RWPE2 (cell line): ENCODE results near the gene SPON2.

Source experiments
- ATAC-seq: fragments of 200-7000 bp; cut with Tn5 transposase; 3 replicates; pipeline ENCODE4 v1.9.1; 2021; ENCODE audit warnings: low read depth
- DNase-seq: peaks from one replicate; pipeline ENCODE4 v3.0.0-alpha.2; 2020; ENCODE audit warnings: low spot score
- H3K27ac ChIP-seq: fragments of 450-650 bp; 2 replicates; pipeline ENCODE4 v1.5.1; 2017; ENCODE audit warnings: mild to moderate bottlenecking; ENCODE audit not compliant: poor library complexity, severe bottlenecking
- H3K27me3 ChIP-seq: fragments of 250-450 bp; sonication (Bioruptor Pico); 2 replicates; pipeline ENCODE4 v1.5.1; 2021; ENCODE audit warnings: mild to moderate bottlenecking, moderate library complexity; ENCODE audit not compliant: insufficient read depth, poor library complexity, severe bottlenecking
- H3K36me3 ChIP-seq: fragments of 250-450 bp; sonication (Bioruptor Pico); 2 replicates; pipeline ENCODE4 v1.5.1; 2020; ENCODE audit warnings: low read depth, mild to moderate bottlenecking, moderate library complexity
- H3K4me1 ChIP-seq: fragments of 250-450 bp; sonication (Bioruptor Pico); 2 replicates; pipeline ENCODE4 v1.5.1; 2021; ENCODE audit warnings: mild to moderate bottlenecking, moderate library complexity; ENCODE audit not compliant: insufficient read depth, poor library complexity, severe bottlenecking
- H3K4me3 ChIP-seq: fragments of 250-450 bp; sonication (Bioruptor Pico); 2 replicates; pipeline ENCODE4 v1.5.1; 2021; ENCODE audit warnings: mild to moderate bottlenecking, moderate library complexity; ENCODE audit not compliant: severe bottlenecking
- H3K9me3 ChIP-seq: fragments of 250-450 bp; sonication (Bioruptor Pico); 2 replicates; pipeline ENCODE4 v1.5.1; 2021; ENCODE audit warnings: mild to moderate bottlenecking, moderate library complexity; ENCODE audit not compliant: severe bottlenecking
- TF ChIP-seq, protein P1 (sequence below): fragments of 450-650 bp; IDR thresholded peaks from one replicate; pipeline ENCODE4 v1.5.1; 2017; ENCODE audit warnings: mild to moderate bottlenecking, moderate library complexity; ENCODE audit not compliant: poor library complexity, severe bottlenecking

SPON2 gene

DNA sequence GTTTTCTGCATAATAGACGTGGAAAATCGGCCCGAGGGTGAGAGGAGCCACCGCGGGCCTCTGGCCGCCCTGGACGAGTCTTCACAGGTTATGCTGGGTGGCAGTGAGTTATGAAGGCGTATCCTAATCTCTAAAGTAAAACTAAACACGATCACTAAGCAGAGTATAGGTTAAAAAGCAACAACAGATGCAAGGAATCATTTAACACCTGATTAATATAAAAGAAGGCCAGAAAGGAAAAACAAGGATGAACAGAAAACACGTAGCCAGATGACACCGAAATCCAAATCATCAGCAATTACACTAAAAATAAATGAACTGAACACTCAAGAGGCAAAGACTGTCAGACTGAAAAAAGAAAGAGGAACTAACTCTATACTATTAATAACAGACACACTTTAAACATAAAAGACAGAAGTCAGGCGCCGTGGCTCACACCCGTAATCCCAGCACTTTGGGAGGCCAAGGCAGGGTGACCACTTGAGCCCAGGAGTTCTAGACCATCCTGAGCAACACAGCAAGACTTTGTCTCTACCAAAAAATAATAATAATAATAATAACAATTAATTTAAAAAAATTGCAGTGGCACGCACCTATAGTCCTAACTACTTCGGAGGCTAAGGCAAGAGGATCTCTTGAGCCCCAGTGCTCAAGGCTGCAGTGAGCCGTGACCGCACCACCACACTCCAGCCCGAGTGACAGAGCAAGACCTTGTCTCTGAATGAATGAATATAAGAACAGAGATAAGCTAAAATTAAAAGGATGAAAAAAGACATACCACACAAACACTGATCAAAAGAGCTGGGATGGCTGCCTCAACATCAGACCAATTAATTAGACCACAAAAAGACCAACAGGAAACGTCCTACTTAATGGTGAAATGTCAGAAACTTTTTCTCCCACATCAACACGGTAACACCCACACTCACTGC is 46.5 kb upstream of the SPON2 start:
- no peaks in the 10 kb centered on the region for H3K27me3 ChIP-seq
- no peaks in the 10 kb centered on the region for H3K9me3 ChIP-seq
- no peak overlapping the region for H3K4me3 ChIP-seq
- TF ChIP-seq, protein P1, sequence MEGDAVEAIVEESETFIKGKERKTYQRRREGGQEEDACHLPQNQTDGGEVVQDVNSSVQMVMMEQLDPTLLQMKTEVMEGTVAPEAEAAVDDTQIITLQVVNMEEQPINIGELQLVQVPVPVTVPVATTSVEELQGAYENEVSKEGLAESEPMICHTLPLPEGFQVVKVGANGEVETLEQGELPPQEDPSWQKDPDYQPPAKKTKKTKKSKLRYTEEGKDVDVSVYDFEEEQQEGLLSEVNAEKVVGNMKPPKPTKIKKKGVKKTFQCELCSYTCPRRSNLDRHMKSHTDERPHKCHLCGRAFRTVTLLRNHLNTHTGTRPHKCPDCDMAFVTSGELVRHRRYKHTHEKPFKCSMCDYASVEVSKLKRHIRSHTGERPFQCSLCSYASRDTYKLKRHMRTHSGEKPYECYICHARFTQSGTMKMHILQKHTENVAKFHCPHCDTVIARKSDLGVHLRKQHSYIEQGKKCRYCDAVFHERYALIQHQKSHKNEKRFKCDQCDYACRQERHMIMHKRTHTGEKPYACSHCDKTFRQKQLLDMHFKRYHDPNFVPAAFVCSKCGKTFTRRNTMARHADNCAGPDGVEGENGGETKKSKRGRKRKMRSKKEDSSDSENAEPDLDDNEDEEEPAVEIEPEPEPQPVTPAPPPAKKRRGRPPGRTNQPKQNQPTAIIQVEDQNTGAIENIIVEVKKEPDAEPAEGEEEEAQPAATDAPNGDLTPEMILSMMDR: no peak
- H3K4me1 ChIP-seq: no peaks in the 10 kb centered on the region
- H3K27ac ChIP-seq: no peak overlapping the region
- DNase-seq (no peak), ATAC-seq (no peak)
- H3K36me3 ChIP-seq: peaks cover 81% of the 10 kb centered on the region

DNA sequence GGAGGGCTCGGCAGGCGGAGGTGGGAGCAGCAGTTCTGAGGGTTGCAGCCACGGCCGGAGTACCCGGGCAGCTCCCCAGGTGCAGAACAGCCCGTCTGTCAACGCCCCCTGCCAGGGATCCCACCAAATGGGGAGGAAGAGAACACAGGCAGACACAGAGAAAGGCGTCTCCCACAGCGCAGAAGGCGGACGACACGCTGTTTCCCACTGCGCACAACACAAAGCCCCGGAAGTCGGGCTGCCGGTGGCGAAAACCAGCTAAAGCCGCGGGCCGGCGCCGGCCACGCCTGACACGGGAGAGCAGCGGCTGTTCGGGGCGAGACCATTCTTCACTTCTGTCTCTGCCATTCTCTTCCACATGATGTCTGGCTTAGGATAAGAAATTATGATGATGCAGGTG is 45.0 kb upstream of the SPON2 start:
- Histone ChIP-seq H3K36me3 (peaks cover 85% of the 10 kb centered on the region), H3K9me3 (no peaks in the 10 kb centered on the region), H3K4me3 (no peak overlapping the region), H3K27me3 (no peaks in the 10 kb centered on the region), H3K27ac (no peak overlapping the region), H3K4me1 (no peaks in the 10 kb centered on the region)
- ATAC-seq: no peak
- TF ChIP-seq, protein P1: no peak
- no peak for DNase-seq

DNA sequence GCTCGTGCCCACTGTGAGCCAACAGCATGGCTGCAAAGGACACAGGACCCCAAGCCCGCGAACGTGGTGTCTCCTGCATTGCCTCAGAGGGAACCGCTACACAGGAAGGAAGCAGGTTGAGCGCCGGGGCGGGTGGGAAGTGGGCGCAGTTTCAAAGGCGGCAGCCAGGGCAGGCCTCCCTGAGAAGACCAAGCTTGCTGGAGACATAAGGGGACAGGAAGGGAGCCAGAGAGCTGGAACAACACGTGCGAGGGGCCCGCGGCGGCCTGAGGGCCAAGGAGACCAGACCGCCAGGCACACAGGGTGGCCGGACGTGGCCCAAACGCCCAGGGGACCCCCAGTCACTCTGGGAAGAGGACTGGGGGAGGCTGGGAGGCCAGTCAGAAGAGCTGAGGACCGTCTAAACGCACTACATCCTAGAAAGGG is 44.5 kb upstream of the SPON2 start:
- no peak overlapping the region for H3K4me3 ChIP-seq
- no peaks in the 10 kb centered on the region for H3K9me3 ChIP-seq
- DNase-seq: no peak
- H3K27ac ChIP-seq: no peak overlapping the region
- H3K4me1 ChIP-seq: no peaks in the 10 kb centered on the region
- ATAC-seq: no peak
- TF ChIP-seq, protein P1: no peak
- H3K36me3 ChIP-seq: peaks cover 86% of the 10 kb centered on the region
- no peaks in the 10 kb centered on the region for H3K27me3 ChIP-seq

DNA sequence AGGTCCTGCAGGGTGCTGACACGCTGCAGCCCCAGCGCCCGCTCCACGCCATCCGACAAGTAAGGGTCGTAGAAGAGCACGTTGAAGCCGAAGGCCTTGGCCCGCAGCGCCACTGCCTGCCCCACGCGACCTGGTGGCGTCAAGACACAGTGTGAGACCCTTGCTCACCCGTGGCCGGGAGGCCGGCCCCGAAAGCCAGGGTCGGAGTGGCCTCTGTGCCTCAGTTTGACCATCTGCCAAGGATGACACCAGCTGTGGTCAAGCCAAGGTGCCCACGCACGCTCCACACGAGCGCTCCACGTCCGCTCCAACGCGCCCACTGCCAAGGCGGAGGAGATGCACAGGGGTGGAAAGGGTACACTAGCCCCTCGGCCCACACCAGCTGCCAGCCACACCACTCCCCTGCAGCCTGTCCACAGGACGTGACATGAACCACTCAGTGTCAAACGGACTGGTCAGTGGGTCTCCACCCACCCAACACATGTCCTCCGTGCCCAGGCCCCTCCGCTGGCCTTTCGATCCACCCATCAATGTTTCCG is 43.8 kb upstream of the SPON2 start:
- H3K4me3 ChIP-seq: no peak overlapping the region
- H3K9me3 ChIP-seq: no peaks in the 10 kb centered on the region
- no peak overlapping the region for H3K27ac ChIP-seq
- DNase-seq: no peak
- no peak for ATAC-seq
- no peaks in the 10 kb centered on the region for H3K27me3 ChIP-seq
- H3K4me1 ChIP-seq: no peaks in the 10 kb centered on the region
- peaks cover 89% of the 10 kb centered on the region for H3K36me3 ChIP-seq
- TF ChIP-seq, protein P1: no peak
